HG03097 (cell line): ENCODE data around the gene TMEM117.

Source experiments
- ATAC-seq: cut with Tn5 transposase; IDR thresholded peaks from one replicate; pipeline ENCODE4 v1.9.1; 2021; ENCODE audit not compliant: unreplicated experiment, low FRiP score

The TMEM117 gene

DNA sequence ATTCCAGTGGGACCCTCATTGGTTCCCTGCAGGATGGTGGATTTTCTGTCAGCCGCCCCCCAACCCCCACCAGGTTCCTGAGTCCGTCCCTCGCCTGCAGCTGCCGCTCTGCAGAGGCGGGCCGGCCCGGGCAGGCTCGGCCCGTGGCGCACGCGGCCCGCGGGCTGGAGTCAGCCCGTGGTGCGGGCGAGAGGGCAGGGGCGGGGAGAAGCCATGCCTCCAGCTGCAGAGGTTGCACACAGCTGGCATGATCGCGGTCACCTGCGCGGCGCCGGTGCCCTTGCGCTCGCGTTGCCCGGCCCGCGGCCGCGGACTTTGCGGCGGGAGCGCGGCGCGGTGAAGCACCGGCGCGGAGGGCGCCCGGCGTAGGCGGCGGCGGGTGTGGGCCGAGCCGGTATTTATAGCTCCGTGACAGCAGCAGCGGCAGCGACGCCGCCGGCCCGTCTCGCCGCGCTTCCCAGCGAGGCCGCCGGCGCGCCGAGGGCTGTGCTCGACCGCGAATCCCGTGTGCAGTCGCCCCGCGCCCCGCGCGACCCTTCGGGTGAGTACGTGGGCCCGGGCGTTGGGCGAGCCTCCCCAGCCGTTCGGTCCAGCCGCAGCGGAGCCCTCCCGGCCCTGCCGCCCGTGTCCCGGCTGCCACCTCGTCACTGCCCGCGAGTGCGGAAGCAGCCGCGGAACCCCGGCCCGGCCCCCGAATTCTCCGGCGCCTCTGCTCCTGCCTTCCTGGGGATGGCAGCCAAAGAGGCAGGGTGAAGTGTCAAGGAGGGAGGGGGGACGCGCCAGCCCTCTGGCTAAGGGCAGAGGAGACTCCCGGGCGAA is at the start of gene TMEM117:
TMEM117 (plus strand) TSS at position 426 of the 819 bp plus-strand sequence.
- peak; percentile 73 for ATAC-seq

DNA sequence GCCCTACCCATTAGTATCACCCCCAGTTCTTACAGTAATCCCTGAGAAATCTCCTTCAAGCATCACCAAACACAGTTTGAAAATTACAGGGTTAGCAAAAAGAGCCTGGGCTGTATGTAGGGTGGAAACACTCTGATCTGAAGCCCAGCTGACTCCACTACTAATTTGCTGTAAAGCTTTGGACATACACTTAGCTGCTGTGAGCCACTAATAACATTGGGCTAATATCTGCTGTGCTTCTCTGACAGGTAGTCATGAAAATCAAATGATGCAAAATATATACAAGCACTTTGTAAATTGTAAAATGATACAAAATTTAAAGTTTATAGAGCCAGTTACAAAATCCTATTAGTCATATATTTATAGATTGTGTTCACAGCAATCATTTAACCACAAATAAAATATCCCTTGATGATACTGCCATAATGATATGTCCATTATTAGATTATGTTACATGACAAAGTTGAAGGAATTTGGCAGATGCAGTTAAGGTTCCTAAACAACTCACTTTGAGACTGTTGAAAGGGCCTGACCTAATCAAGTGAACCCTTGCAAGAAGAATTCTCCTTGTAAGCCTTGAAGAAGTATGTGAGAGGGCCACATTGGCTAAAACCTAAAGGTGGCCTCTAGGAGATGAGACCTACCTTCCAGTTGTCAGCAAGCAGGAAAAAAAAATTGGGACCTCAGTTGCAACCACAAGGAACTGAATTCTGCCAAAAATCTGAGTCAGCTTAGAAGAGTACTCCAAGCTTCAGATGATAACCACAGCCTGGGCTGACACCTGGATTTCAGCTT is 48.8 kb upstream of the TMEM117 start:
- no peak for ATAC-seq

DNA sequence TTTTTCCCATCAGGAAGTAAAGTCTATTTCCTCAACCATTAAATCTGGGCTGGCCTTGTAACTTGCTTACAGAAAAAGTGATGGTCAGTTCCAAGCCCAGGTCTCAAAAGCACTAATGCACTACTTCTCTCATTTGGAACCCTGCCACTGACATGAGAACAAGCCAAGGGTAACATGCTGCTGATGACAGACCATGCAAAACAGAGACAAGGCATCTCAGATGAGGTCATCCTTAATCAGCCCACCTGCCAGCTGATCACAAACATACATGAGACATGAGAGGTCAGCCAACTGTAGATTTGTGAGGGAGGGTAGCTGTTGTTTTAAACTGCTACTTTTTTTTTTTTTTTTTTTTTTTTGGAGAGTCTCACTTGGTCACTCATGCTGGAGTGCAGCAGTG is 45.9 kb upstream of the TMEM117 start:
- ATAC-seq: no peak

DNA sequence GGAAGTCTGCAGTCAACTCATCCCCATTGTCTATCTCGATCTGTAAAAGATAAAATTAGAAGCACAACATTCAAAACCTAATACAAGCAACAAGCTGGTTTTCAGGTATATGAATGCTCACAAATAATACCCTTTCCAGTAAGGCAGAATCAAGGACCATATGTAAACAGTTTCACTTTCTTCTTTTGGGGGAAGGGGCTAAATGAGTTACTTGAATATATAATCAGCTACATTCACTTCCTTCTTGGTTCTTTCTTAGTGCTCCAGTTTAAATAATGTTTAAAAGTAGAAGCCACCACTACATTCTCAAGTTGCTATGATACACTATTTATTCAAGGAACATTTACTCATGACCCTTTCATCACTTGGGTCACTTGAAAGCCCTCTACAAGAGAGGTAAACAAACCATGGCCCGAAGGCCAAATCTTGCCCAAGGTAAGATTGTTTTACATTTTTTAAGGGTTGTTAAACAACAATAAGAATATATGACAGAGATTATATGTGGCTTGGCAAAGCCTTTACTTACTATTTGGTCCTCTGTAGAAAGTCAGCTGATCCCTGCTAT is 40.1 kb upstream of the TMEM117 start:
- ATAC-seq: no peak

DNA sequence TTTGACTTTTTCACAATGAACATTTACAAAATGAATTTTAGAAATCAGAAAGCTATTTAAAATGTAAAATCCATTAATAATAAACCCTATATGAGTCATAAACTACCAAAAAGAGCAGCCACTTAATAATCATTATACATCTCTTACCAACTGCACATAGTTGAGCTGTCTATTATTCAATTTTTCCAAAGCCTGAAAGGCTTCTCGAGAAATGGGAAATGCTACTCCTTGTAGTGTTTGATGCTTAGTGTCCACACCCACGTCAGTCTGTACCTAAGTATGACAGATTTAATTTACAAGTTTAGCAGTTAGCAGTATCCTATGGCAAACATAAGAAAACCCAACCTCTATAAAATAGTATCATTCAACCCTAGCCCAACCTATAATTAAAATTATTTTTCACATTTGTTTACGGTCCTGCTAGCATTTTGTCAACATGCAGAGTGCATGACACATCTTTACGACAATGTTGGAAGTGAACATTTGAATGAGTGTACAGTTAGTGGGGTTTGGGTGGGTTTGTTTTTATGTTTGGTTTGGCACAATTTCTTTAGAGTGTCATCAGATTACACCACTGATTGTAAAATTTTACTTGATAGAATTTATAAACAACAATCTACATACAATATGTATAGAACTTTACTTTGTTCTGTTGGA is 38.2 kb upstream of the TMEM117 start:
- ATAC-seq: no peak

DNA sequence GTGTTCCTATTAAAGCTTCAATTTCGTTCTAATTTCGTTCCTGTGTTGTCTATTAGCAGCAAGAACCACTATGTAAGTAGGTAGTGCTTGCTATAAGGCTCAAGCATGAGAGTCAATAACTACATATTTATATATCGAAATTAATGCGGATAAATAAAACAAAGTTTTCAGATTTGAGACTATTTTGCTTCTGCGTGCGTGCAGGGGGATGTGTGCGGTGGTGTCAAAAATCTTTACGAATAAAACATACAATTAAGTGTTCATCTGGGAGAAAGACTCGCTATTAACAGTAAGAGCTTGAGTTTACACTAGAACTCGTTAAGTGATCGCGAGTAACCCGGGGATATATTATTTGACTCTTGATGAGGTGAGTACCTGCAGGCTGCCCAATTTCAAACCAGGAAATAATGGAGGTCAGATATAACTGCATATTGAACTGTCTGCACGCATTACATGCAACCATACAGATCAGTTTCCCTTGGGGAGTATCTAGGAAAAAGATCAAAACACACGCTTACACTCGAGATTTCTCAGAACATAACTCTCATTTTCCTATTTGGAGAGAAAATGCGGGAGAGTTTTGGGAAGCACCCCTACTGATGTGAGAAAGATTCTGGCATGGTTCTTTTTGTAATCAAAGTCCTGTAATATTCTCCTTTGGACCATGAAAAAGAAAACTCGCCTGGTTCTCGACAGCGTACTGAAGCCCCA is 30.6 kb upstream of the TMEM117 start:
- ATAC-seq: no peak

DNA sequence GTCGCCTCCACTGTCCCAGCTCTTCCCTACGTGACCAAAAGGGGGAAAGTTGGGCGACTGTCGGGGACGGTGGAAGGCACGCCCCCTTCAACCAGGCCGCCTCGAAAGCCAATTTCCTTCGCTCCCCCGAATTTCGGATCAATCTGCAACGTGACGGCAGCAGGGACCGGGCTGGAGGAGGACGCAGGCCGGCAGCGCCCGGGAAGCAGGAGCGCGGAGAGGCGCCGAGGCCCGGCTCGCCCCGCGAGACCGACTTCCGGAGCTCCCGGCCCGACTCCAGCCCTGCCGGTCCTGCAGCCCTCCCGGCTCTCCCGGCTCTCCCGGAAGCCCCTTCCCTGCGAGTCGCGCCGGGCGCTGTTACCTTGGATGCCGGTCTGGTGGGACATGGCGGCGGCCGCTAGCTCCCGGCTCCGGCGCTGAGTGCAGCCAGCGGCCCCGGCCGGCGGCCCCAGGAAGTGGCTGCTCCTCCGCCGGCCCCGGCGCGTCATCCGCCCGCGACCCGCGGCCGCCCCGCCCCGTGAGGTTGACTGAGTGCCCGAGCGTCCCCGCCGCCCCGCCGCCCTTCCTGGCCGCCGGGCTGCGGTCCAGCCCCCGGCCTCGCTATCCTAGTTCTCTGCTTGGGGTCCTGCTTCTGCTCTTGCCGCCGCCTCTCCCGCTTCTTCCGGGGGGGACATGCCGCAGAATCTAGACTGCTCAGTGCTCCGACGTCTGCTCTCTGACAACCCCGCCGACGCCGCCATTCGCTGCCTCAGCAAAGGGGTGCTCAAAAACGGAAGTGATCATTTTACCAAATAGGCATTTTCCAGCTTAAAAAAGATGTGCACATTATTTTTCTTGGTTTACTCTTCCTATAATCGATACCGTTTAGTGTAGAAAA is 29.8 kb upstream of the TMEM117 start, which contains the start of gene TWF1:
TWF1 (minus strand) TSS at position 458 of the 877 bp plus-strand sequence; CDS start at position 386, 72 bp downstream.
- ATAC-seq: peak; percentile 98

DNA sequence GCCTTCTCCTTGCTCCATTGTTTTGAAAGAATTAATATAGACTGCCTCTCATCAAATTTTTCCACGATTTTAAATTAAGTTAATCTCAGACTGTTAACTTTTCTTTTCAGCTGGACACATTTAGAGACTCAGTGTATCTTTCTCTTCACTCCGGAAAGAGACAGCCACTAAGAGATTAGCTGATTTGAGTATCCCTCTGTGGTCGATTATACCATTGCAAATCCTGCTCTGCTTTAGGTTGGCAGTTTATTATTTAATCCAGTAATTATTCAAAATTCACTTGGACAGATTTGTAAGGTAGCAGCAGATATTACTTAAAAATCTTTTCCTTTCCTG is 29.2 kb upstream of the TMEM117 start:
- ATAC-seq: no peak

DNA sequence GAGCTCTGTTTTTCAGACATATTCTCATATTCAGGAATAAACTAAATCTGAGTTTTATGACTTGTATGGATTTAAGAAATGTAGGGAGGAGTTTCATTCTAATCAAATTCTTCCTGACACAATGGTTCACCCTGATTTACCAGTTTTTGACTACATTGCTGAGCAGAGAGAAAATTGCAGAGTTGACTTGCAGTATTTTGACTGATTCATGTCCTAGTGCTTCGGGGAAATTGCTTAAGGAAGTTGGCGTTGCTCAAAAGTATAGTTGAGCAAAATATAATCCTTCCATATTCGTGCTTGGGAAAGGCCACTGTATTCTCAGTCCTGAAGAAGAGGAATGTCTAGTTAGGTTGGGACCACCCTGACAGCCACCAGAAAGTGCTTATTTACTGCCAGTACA is 28.5 kb upstream of the TMEM117 start:
- no peak for ATAC-seq

DNA sequence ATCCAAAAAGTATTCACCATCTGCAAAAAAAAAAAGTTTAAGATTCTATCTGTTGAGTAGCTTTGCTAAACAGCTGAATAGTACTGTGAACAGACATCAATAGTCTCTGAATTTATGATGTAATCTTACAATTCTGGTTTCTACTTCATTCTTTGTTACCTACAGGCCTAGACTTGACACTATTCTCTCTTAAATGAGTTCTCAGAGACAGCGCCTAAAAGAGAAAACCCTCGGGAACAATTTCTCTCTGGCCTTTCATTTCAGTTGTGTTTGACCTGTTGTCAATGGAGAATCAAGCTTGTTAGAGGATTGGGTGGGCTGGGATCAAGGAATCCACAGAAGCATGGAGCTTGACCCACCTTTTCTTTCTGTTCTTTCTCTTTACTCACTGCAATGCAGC is 23.8 kb upstream of the TMEM117 start:
- no peak for ATAC-seq

DNA sequence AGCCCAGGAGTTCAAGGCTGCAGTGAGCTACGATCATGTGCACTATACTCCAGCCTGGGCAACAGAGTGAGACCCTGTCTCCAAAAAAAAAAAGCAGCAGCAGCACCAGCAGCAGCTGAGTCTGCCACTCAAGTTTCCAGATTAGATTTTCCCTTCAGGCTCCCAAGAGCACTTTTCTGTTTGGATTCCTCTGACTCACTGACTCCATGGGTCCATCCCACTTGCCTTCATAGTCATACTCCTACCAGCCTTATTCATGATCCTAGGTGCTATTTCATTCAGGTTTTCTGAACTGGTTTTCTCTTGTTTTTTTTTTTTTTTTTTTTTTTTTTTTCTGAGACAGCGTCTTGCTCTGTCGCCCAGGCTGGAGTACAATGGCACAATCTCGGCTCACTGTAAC is 23.0 kb upstream of the TMEM117 start:
- no peak for ATAC-seq

DNA sequence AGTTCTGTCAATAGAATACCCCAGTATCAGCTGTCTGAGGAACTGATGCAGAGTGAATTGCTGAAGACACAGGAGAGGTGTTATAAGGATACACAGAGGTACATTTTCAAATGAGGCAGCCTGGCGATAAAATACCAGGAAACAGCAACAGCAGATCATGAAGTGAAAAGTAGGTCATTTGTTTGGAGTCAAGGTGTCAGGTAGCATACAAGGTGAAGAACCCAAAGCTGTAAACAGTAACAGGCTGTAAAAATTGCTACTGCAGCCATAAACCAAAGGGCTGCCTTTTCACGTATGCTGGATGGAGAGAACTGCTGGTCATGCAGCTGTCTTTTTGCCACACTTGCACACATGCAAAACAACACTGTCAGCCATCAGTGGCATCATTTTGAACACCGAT is 20.5 kb upstream of the TMEM117 start:
- no peak for ATAC-seq

DNA sequence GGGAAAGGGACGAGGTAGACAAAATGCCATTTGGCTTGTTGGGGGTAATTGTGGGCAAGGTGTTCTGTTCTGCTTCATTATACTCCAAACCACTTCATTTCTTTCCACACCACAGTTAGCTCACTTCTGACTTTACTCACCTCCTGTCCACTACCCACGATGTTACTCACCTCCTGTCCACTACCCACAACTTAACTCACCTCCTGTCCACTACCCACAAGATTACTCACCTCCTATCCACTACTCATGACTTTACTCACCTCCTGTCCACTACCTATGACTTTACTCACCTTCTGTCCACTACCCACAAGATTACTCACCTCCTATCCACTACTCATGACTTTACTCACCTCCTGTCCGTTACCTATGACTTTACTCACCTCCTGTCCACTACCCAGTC is 19.7 kb upstream of the TMEM117 start:
- no peak for ATAC-seq

DNA sequence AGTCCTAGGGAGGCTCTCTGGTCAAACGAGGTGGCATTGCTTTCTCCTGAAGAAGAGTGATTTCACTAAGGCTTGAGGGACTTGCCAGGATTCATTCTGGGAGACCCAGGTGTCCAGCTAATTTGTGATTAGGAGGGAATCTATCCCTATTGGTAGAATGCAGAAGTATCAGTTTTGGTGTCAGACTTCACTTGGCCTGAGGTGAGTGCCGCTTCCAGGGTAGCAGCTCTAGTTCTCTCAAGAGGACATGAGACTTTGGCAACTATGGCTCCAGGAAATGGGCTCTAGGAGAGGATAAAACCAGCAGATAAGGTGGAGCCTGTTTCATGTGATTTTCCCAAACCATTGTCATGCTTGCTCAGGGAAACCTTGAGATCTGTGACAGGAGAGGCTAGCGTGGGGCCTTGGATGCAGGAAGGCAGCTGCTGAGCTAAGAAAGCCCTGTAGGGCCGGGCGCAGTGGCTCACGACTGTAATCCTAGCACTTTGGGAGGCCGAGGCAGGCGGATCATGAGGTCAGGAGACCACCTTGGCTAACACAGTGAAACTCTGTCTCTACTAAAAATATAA is 11.6 kb upstream of the TMEM117 start:
- ATAC-seq: no peak

DNA sequence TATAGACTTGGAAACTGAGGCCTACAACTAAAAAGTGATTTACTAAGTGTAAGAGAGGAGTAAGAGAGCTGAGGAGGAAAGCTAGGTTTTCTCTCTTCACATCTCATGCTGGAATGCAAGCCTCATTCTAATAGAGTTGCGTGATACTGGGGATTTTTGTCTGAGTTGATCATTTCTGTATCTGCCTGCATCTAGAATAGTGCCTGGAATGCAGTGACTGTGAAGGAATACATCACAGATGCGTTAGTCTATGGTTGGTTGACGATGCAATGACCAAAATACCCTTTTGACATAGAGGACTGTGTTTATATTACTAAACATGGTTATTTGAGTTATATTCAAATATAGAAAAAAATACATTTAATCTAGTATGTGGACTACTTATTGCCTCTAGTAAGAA is 9.2 kb upstream of the TMEM117 start:
- no peak for ATAC-seq

DNA sequence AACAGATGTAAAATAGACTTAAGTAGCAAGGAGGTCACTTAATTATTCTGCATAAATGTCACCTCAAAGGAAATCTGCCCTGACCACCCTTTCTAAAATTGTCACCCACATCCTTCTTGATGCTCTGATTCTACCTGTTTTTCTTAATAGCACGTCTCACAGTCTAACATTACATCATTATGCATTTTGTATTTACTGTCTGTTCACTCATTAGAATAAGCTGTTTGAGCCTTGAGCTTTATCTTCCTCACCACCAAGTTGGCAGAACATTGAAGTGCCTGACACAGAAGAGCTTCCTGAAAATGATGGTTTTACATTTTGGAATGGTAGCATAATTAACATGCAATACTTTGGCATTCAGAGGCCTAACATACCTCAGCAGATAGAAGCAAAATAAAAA is 8.8 kb upstream of the TMEM117 start:
- no peak for ATAC-seq

DNA sequence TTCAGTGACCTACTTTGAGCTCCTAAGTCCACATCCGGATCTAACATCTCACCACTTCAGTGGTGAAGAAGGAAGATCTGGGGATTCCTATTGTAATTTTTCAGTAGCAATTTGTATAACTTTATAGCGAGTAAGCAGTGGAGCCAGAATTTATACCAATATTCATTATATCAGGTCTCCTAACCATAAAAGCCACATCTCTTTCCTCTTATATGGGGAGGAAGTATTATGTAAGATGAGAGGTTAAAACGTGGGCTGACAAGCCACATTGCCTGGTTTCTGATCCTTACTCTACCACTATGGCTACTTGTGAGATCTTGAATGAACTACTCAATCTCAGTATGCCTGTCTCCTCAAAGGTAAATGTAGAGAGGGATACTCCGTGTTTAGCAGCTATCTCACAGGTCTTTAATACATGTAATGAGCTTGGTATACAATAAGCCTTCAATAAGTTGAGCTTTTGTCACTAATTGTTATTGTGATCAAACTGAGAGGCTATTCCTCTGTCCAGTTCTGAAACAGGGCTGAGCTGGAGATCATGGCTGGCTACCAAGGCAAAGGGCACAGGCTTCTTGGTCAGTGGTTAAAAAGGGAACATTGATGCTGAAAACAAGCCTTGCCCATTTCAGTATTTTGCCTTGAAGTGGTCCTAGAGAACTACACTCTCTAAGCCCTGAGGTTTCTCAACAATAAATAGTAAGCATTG is 3.3 kb upstream of the TMEM117 start:
- no peak for ATAC-seq

DNA sequence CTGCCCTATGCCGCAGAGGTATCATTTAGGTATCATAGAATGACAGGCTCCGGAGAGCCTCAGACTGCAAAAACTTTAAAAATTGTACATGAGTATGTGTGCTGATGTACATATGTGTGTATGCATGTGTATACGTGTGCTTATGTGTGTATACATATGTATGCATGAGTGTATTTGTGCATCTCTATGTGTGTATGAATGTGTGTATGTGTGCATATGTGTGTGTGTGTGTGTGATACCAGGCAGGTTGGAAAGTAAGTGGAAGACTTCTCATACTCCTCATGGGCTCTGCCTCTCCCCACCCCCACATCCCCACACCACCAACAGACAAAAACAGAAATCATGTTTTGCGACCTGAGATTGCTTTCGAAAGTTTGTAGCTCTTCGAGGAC is 621 bp upstream of the TMEM117 start:
- ATAC-seq: peak; percentile 11
